Osteocyte (in vitro differentiated cells): Measurements from ENCODE around the gene TXNDC5. TPM values are rescaled to one million over a fixed set of nuclear protein-coding genes. Genes with fewer than 3 reads are reported as not detected.

ENCODE experiments used
- DNase-seq: peaks from one replicate; pipeline ENCODE4 v3.0.0; 2021; ENCODE audit warnings: mixed read lengths; ENCODE audit not compliant: unreplicated experiment; ENCODE audit errors: extremely low spot score
- H3K27ac Mint-ChIP-seq: one replicate; pipeline ENCODE4 v1.8.0; 2021; ENCODE audit warnings: mild to moderate bottlenecking, mixed read lengths; ENCODE audit not compliant: unreplicated experiment
- H3K27me3 Mint-ChIP-seq: one replicate; pipeline ENCODE4 v1.8.0; 2021; ENCODE audit warnings: mixed read lengths; ENCODE audit not compliant: unreplicated experiment
- H3K36me3 Mint-ChIP-seq: one replicate; pipeline ENCODE4 v1.8.0; 2021; ENCODE audit warnings: mixed read lengths; ENCODE audit not compliant: unreplicated experiment
- H3K4me1 Mint-ChIP-seq: one replicate; pipeline ENCODE4 v1.8.0; 2021; ENCODE audit warnings: mixed read lengths; ENCODE audit not compliant: unreplicated experiment
- H3K4me3 Mint-ChIP-seq: one replicate; pipeline ENCODE4 v1.8.0; 2021; ENCODE audit warnings: mild to moderate bottlenecking, moderate library complexity, mixed read lengths; ENCODE audit not compliant: unreplicated experiment
- H3K9me3 Mint-ChIP-seq: one replicate; pipeline ENCODE4 v1.8.0; 2021; ENCODE audit warnings: mixed read lengths; ENCODE audit not compliant: unreplicated experiment
- CTCF ChIP-seq: fragments of 200-600 bp; sonication (generic); IDR thresholded peaks from 2 replicates; pipeline ENCODE4 v1.5.0; 2021; ENCODE audit warnings: antibody characterized with exemption, mild to moderate bottlenecking, moderate library complexity
- total RNA-seq: library from RNA; stranded (reverse); gene quantifications from 2 replicates; pipeline ENCODE4 v1.2.1, GENCODE V29; 2021

Gene TXNDC5
- total RNA-seq, 1 donor from 2014 or later, result 148 TPM

GRCh38 chr6:7916959-7917358 lies 6.4 kb upstream of the TXNDC5 start:
- no peaks in the 10 kb centered on the region for H3K9me3 Mint-ChIP-seq
- no peak overlapping the region for H3K4me3 Mint-ChIP-seq
- no peak overlapping the region for H3K27ac Mint-ChIP-seq
- no peaks in the 10 kb centered on the region for H3K4me1 Mint-ChIP-seq
- DNase-seq, result no peak
- TF ChIP-seq CTCF, result no peak
- H3K36me3 Mint-ChIP-seq, result no peaks in the 10 kb centered on the region
- H3K27me3 Mint-ChIP-seq, result peaks cover 7% of the 10 kb centered on the region

GRCh38 chr6:7914991-7915789 lies 4.6 kb upstream of the TXNDC5 start:
- no peak for DNase-seq
- Mint-ChIP-seq H3K27me3 (peaks cover 7% of the 10 kb centered on the region), H3K4me1 (peaks cover 2% of the 10 kb centered on the region), H3K36me3 (no peaks in the 10 kb centered on the region), H3K9me3 (no peaks in the 10 kb centered on the region), H3K27ac (no peak overlapping the region), H3K4me3 (no peak overlapping the region)
- no peak for TF ChIP-seq CTCF

GRCh38 chr6:7914311-7914710 lies 3.7 kb upstream of the TXNDC5 start:
- H3K36me3 Mint-ChIP-seq, result no peaks in the 10 kb centered on the region
- peaks cover 7% of the 10 kb centered on the region for H3K27me3 Mint-ChIP-seq
- H3K4me3 Mint-ChIP-seq, result no peak overlapping the region
- DNase-seq, result no peak
- no peak overlapping the region for H3K27ac Mint-ChIP-seq
- H3K4me1 Mint-ChIP-seq, result peaks cover 6% of the 10 kb centered on the region
- TF ChIP-seq CTCF, result no peak
- no peaks in the 10 kb centered on the region for H3K9me3 Mint-ChIP-seq

- Mint-ChIP-seq H3K4me1 (peaks cover 18% of the 10 kb centered on the region), H3K4me3 (no peak overlapping the region), H3K36me3 (no peaks in the 10 kb centered on the region), H3K27me3 (peaks cover 5% of the 10 kb centered on the region), H3K27ac (no peak overlapping the region), H3K9me3 (no peaks in the 10 kb centered on the region)
- TF ChIP-seq CTCF, result no peak
- DNase-seq, result no peak
Measured at GRCh38 chr6:7912736-7913517, 2.3 kb upstream of the TXNDC5 start.

GRCh38 chr6:7912024-7912423 lies 1.4 kb upstream of the TXNDC5 start:
- Mint-ChIP-seq H3K36me3 (no peaks in the 10 kb centered on the region), H3K9me3 (no peaks in the 10 kb centered on the region), H3K4me3 (no peak overlapping the region), H3K4me1 (peaks cover 21% of the 10 kb centered on the region), H3K27me3 (no peaks in the 10 kb centered on the region), H3K27ac (no peak overlapping the region)
- no peak for DNase-seq
- no peak for TF ChIP-seq CTCF
